NCI-H128 (cell line): ENCODE results near the gene CYP1B1.
"Not testable (repeated sequence)": the region's sequence is repeated elsewhere in the genome, so short reads cannot be mapped to it uniquely, and the experiment has no call there.

Source experiments
- DNase-seq: peaks from one replicate; lab custom pipeline; 2025; ENCODE audit not compliant: unreplicated experiment; lab: John Stamatoyannopoulos, UW

The CYP1B1 gene

GRCh38 chr2:38037757-38038621 lies 38.0 kb downstream of the CYP1B1 start:
- no peak for DNase-seq

DNA sequence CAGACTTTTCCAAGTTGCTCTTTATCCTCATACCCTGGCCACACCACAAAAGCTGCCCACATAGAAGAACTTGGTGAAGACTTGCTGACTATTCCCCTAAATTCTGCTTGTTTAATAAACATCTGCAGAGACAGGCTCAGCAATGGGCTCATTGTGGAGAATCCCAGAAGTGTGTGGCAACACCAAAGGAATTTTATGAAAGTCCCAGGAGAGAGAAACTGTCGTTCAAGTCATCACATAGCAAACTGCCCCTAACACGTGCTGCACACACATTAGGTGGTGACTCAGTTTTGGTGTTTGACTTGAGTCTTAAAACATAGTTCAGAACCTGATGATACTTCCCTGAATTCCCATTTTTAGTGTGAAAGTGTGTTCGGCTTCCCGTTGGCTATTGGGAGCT lies 38.6 kb downstream of the CYP1B1 start:
- no peak for DNase-seq

- no peak for DNase-seq
Measured at GRCh38 chr2:38035968-38036367, 40.0 kb downstream of the CYP1B1 start.

- DNase-seq, result no peak
Measured at GRCh38 chr2:38033646-38034045, 42.3 kb downstream of the CYP1B1 start.

GRCh38 chr2:38032946-38033345 lies 43.0 kb downstream of the CYP1B1 start:
- DNase-seq, result no peak

DNA sequence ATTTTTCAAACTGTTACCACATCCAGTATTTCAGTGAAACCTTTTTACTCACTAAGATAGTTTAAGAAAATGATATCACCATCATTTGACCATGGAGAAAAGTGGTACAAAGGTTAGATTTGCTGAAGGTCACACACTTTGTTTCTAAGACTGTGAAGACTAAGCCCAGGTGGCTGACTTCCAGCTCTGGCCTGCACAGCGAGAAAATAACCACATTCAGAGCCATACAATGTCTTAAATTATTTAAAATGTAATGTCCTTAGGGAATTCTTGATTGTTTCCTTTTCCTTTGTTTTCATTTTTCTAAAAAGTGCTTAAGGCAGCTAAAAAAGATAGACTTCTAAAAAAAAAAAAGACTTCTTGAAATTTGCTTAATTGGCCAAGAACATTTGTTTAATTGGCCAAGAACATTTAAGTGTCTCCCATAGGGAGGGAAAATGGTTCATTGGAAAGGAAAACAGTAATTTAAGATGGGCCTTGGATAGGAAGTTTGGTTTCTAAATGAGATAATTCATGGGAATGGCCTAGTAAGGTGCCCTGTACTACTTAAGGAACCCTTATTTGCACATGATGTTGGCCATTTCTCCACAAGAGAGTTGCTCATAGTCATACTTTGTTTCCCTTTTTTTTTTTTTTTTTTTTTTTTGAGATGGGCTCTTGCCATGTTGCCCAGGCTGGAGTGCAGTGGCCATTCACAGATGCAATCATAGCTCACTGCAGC lies 45.2 kb downstream of the CYP1B1 start:
- DNase-seq, result no peak

DNA sequence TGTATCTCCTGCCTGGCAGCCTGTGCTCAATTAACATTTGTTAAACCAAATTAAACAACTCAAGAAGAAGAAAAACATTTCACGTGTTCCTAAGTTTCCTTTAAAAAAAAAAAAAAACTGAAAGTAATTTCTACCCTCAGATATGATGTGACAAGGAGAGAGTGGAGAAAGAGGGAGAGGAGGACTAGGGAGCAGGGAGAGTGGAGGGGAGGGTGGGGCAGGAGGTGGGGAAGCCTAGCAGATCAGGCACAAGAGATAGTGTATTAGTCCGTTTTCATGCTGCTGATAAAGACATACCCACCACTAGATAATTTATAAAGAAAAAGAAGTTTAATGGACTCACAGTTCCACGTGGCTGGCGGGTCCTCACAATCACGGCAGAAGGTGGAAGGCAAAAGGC lies 46.4 kb downstream of the CYP1B1 start:
- no peak for DNase-seq

GRCh38 chr2:38028829-38029228 lies 47.1 kb downstream of the CYP1B1 start:
- DNase-seq, result no peak

DNA sequence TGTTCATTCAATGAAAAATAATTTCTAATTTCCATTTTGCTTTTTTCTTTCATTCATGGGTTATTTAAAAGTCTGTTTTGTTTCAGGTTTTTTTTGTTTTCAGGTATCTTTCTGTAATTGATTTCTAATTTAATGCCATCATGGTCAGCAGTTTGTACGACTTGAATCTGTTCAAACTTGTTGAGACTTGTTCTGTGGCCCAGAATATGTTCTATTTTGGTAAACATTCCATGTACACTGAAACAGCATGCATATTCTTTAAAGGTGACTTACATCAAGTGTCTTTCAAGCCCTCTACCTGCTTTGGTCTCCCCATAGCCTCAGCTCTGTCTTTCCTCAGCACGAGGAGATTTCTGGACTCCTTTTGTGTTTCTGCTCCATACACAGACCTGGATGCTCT lies 49.1 kb downstream of the CYP1B1 start:
- DNase-seq, result no peak

DNA sequence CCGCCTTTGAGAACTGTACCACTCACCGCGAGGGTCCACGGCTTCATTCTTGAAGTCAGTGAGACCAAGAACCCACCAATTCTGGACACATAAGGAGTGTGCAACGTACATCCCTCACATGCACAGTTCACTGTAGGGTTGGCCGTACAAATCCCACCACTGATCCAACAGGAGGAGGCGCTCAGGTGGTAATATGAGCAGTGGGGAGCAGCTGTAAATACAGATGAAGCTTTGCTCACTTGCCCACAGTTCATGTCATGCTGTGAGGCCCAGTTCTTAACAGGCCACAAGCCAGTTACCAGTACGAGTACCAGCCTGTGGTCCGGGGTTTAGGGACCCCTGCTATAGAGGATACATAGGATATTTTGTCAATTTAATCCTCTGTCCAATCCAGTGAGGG lies 54.4 kb downstream of the CYP1B1 start:
- no peak for DNase-seq

DNA sequence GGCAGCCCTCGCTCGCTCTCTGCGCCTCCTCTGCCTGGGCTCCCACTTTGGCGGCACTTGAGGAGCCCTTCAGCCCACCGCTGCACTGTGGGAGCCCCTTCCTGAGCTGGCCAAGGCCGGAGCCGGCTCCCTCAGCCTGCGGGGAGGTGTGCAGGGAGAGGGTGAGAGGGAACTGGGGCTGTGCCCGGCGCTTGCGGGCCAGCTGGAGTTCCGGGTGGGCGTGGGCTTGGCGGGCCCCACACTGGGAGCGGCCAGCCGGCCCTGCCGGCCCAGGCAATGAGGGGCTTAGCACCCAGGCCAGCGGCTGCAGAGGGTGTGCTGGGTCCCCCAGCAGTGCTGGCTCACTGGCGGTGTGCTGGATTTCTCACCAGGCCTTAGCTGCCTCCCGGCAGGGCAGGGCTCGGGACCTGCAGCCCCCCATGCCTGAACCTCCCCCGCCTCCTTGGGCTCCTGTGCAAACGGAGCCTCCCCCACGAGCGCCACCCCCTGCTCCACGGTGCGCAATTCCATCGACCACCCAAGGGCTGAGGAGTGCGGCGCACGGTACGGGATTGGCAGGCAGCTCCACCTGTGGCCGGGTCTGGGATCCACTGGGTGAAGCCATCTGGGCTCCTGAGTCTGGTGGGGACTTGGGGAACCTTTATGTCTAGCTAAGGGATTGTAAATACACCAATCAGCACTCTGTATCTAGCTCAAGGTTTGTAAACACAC lies 55.4 kb downstream of the CYP1B1 start:
- not testable (repeated sequence) for DNase-seq

GRCh38 chr2:38017836-38018235 lies 58.1 kb downstream of the CYP1B1 start:
- DNase-seq, result no peak
